Measurements from ENCODE around the gene LTBP3. TPM values are rescaled to one million over a fixed set of nuclear protein-coding genes. Genes with fewer than 3 reads are reported as not detected.

Gene LTBP3
- polyA plus RNA-seq, 1 of the 3 experiments (the other 2 are of a cell fraction) = 167 TPM

DNA sequence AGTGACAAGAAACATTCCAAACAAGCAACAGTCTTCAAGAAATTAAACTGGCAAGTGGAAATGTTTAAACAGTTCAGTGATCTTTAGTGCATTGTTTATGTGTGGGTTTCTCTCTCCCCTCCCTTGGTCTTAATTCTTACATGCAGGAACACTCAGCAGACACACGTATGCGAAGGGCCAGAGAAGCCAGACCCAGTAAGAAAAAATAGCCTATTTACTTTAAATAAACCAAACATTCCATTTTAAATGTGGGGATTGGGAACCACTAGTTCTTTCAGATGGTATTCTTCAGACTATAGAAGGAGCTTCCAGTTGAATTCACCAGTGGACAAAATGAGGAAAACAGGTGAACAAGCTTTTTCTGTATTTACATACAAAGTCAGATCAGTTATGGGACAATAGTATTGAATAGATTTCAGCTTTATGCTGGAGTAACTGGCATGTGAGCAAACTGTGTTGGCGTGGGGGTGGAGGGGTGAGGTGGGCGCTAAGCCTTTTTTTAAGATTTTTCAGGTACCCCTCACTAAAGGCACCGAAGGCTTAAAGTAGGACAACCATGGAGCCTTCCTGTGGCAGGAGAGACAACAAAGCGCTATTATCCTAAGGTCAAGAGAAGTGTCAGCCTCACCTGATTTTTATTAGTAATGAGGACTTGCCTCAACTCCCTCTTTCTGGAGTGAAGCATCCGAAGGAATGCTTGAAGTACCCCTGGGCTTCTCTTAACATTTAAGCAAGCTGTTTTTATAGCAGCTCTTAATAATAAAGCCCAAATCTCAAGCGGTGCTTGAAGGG lies 53.3 kb downstream of the LTBP3 start:
- peaks cover 80% of the 10 kb centered on the region for H4K20me1 ChIP-seq (ENCODE audit: insufficient read depth)
- no peak overlapping the region for H2AFZ ChIP-seq (ENCODE audit: low read depth)
- peaks cover 0 to 19% of the 10 kb centered on the region in 2 experiments; a peak in 2 of 4 replicates for H3K4me1 ChIP-seq (ENCODE audit: control insufficient read depth in 1 of 2, insufficient read depth in 2 of 2, low read depth in 1 of 2, low read length in 1 of 2)
- H3K9me3 ChIP-seq = no peaks in the 10 kb centered on the region
- peaks cover 66 to 69% of the 10 kb centered on the region in 2 experiments for H3K36me3 ChIP-seq (replicated peaks in 1 of 2; ENCODE audit: control insufficient read depth in 1 of 2, insufficient read depth in 2 of 2, low read length in 1 of 2)
- H3K79me2 ChIP-seq (ENCODE audit: insufficient read depth) = peaks cover 88% of the 10 kb centered on the region
- no peaks in the 10 kb centered on the region for H3K27me3 ChIP-seq (ENCODE audit: insufficient read depth)
- ChIA-PET POLR2A (interaction anchor here (0.6 to 26.8 kb wide), 13 partner anchors 7 to 207 kb away, joined by 3 to 1027 read pairs (median 4); partner anchors contain the start of genes DPF2, MALAT1, NEAT1 and SLC25A45), CTCF (interaction anchor here (0.6 to 8.8 kb wide), 12 partner anchors 6 to 230 kb away, joined by 3 to 223 read pairs (median 5); partner anchors contain the start of genes MALAT1 and NEAT1)
- H3K27ac ChIP-seq (ENCODE audit: low read depth in 2 of 2, low read length in 1 of 2) = peak overlapping the region; percentile 71 to 99
- TF ChIP-seq, protein P1, sequence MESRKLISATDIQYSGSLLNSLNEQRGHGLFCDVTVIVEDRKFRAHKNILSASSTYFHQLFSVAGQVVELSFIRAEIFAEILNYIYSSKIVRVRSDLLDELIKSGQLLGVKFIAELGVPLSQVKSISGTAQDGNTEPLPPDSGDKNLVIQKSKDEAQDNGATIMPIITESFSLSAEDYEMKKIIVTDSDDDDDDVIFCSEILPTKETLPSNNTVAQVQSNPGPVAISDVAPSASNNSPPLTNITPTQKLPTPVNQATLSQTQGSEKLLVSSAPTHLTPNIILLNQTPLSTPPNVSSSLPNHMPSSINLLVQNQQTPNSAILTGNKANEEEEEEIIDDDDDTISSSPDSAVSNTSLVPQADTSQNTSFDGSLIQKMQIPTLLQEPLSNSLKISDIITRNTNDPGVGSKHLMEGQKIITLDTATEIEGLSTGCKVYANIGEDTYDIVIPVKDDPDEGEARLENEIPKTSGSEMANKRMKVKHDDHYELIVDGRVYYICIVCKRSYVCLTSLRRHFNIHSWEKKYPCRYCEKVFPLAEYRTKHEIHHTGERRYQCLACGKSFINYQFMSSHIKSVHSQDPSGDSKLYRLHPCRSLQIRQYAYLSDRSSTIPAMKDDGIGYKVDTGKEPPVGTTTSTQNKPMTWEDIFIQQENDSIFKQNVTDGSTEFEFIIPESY (IDR thresholded peaks at IDR 0.05; ENCODE audit: borderline replicate concordance, low read depth) = peak; percentile 8; the same call in 1 of the 2 replicates
- TF ChIP-seq JUND (IDR thresholded peaks at IDR 0.05) = 0 out of 2 replicates have a peak, but pooled peaks have one; percentile 1
- TF ChIP-seq EP300 (IDR thresholded peaks at IDR 0.05; ENCODE audit: borderline replicate concordance in 1 of 2, low read depth in 1 of 2, low read length in 1 of 2) = peak in 1 of 2 experiments; percentile 25; a peak in 1 of 4 replicates
- TF ChIP-seq, protein P2, sequence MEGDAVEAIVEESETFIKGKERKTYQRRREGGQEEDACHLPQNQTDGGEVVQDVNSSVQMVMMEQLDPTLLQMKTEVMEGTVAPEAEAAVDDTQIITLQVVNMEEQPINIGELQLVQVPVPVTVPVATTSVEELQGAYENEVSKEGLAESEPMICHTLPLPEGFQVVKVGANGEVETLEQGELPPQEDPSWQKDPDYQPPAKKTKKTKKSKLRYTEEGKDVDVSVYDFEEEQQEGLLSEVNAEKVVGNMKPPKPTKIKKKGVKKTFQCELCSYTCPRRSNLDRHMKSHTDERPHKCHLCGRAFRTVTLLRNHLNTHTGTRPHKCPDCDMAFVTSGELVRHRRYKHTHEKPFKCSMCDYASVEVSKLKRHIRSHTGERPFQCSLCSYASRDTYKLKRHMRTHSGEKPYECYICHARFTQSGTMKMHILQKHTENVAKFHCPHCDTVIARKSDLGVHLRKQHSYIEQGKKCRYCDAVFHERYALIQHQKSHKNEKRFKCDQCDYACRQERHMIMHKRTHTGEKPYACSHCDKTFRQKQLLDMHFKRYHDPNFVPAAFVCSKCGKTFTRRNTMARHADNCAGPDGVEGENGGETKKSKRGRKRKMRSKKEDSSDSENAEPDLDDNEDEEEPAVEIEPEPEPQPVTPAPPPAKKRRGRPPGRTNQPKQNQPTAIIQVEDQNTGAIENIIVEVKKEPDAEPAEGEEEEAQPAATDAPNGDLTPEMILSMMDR (IDR thresholded peaks at IDR 0.05) = no peak
- TF ChIP-seq POLR2AphosphoS5 (IDR thresholded peaks at IDR 0.05; ENCODE audit: low read depth, low read length) = peak; percentile 38
- TF ChIP-seq, protein P3, sequence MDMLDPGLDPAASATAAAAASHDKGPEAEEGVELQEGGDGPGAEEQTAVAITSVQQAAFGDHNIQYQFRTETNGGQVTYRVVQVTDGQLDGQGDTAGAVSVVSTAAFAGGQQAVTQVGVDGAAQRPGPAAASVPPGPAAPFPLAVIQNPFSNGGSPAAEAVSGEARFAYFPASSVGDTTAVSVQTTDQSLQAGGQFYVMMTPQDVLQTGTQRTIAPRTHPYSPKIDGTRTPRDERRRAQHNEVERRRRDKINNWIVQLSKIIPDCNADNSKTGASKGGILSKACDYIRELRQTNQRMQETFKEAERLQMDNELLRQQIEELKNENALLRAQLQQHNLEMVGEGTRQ (IDR thresholded peaks at IDR 0.05; ENCODE audit: borderline replicate concordance, low read depth, low read length) = no peak
- TF ChIP-seq GABPA (IDR thresholded peaks at IDR 0.05; ENCODE audit: low read depth) = peak; percentile 9; the same call in 1 of the 2 replicates
- TF ChIP-seq, protein P4, sequence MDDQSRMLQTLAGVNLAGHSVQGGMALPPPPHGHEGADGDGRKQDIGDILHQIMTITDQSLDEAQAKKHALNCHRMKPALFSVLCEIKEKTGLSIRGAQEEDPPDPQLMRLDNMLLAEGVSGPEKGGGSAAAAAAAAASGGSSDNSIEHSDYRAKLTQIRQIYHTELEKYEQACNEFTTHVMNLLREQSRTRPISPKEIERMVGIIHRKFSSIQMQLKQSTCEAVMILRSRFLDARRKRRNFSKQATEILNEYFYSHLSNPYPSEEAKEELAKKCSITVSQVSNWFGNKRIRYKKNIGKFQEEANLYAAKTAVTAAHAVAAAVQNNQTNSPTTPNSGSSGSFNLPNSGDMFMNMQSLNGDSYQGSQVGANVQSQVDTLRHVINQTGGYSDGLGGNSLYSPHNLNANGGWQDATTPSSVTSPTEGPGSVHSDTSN (IDR thresholded peaks at IDR 0.05) = no peak
- TF ChIP-seq SIN3A (IDR thresholded peaks at IDR 0.05; ENCODE audit: borderline replicate concordance, low read depth, low read length) = peak; percentile 19; the same call in 1 of the 2 replicates
- TF ChIP-seq TAF1 (IDR thresholded peaks at IDR 0.05; ENCODE audit: borderline replicate concordance, low read depth, low read length) = 0 out of 2 replicates have a peak, but pooled peaks have one; percentile 7
- DNase-seq = no peak
- H3K9me2 ChIP-seq = no peaks in the 10 kb centered on the region
- H3K9ac ChIP-seq = peak overlapping the region; percentile 100
- H3F3A ChIP-seq (replicated peaks; ENCODE audit: insufficient read depth) = peaks cover 100% of the 10 kb centered on the region
- H3K4me3 ChIP-seq (ENCODE audit: low read depth in 2 of 2, low read length in 1 of 2) = peak overlapping the region; percentile 84 to 87
- WGBS (ENCODE audit: low lambda C conversion rate) = 1% methylated on average over 8 of the region's 8 CpGs
- H3K4me2 ChIP-seq = peak overlapping the region; percentile 87
